GM21367 (cell line): ENCODE data around the gene SDR42E2.

ENCODE experiments used
- ATAC-seq: cut with Tn5 transposase; IDR thresholded peaks from one replicate; pipeline ENCODE4 v1.9.1; 2021; ENCODE audit not compliant: unreplicated experiment

SDR42E2 gene

DNA sequence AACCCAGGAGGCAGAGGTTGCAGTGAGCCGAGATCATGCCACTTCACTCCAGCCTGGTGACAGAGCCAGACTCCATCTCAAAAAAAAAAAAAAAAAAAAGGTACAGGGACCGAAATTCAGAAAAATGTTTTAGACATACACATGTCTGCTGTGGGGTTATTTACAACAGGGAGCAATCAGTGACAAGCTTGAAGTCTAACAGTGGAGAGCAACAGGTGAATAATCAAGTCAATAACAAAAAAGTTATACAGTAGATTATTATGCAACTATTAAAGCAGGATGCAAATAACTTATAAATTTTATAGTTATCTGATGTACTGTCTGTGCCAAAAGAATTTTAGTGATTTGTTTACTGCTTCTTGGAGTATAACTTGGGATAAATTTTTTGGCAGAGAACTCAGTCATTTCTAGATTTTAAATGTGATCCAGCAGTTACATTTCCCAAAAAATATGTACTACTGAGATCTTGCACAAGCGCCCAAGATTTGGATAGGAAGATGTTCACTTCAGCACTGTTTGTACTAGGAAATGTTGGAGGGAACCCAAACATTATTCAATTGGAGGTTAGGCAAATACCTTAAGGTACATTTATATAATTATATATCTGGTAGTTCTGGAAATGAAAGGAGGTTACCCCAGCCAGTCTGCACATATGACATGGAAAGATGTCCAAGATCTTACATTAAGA lies 77.9 kb downstream of the SDR42E2 start:
- no peak for ATAC-seq
